B cell (primary cell): ENCODE data around the gene TTYH1. TPM values are rescaled to one million over a fixed set of nuclear protein-coding genes. Genes with fewer than 3 reads are reported as not detected.
"Not testable (repeated sequence)": the region's sequence is repeated elsewhere in the genome, so short reads cannot be mapped to it uniquely, and the experiment has no call there.

Source experiments
- ATAC-seq: fragments of 200-7000 bp; cut with Tn5 transposase; one replicate; pipeline ENCODE4 v1.10.0; 2021; ENCODE audit warnings: low read depth, mild to moderate bottlenecking, moderate number of reproducible peaks, moderate library complexity
- CTCF ChIA-PET: fragments of 350-600 bp; sonication (Branson Sonifier 250); formaldehyde crosslinking; loops from one replicate; lab custom pipeline; 2021; ENCODE audit warnings: antibody characterized with exemption, inconsistent platforms; lab: Charles Lee
- POLR2A ChIA-PET: fragments of 350-600 bp; sonication (Branson Sonifier 250); formaldehyde crosslinking; loops from one replicate; lab custom pipeline; 2021; ENCODE audit warnings: antibody characterized with exemption; lab: Charles Lee
- DNase-seq: peaks from one replicate; pipeline ENCODE4 v3.0.0; 2013
- H2AFZ ChIP-seq: 2 replicates; pipeline ENCODE4 v1.6.1; 2012; ENCODE audit warnings: mild to moderate bottlenecking, low read depth, low read length; ENCODE audit not compliant: insufficient read depth, poor library complexity, severe bottlenecking
- H3K27ac ChIP-seq, 2 donors: 1 replicate in 1 of 2; 2 replicates in 1 of 2; pipeline ENCODE4 v1.5.1; 2012 to 2013; ENCODE audit warnings: low read length in 2 of 2, mild to moderate bottlenecking in 2 of 2, moderate library complexity in 1 of 2
- H3K27me3 ChIP-seq, 4 experiments: fragments of 200-600 bp in 1 of 4; sonication (generic) in 1 of 4; replicated peaks in 1 of 4; 1 replicate in 2 of 4; 2 replicates in 2 of 4; pipeline versions ENCODE4 v1.6.1 to v1.7.0; 2013 to 2016; ENCODE audit warnings: low read length in 3 of 4, mild to moderate bottlenecking in 2 of 4, mixed read lengths in 1 of 4, moderate library complexity in 1 of 4; ENCODE audit not compliant: insufficient read depth in 4 of 4, control insufficient read depth in 3 of 4; ENCODE audit errors: control extremely low read depth in 1 of 4
- H3K36me3 ChIP-seq, 2 experiments: replicated peaks in 1 of 2; 1 replicate in 1 of 2; 2 replicates in 1 of 2; pipeline versions ENCODE4 v1.6.1 to v1.7.1; 2013; ENCODE audit warnings: low read length in 1 of 2; ENCODE audit not compliant: insufficient read depth in 2 of 2, control insufficient read depth in 1 of 2; ENCODE audit errors: control extremely low read depth in 1 of 2, extremely low read depth in 1 of 2
- H3K4me1 ChIP-seq, 2 donors: fragments of 200-600 bp in 1 of 2; sonication (generic) in 1 of 2; 1 replicate in 1 of 2; 2 replicates in 1 of 2; pipeline versions ENCODE4 v1.5.1 to v1.6.1; 2013 to 2017; ENCODE audit warnings: low read length in 2 of 2; ENCODE audit not compliant: control insufficient read depth in 2 of 2, insufficient read depth in 2 of 2
- H3K4me2 ChIP-seq: replicated peaks from 2 replicates; pipeline ENCODE3; 2012; ENCODE audit warnings: mild to moderate bottlenecking, low read depth, low read length; ENCODE audit not compliant: poor library complexity, severe bottlenecking
- H3K4me3 ChIP-seq, 5 experiments: fragments of 200-600 bp in 1 of 5; sonication (generic) in 1 of 5; 1 replicate in 3 of 5; 2 replicates in 2 of 5; pipeline versions ENCODE4 v1.5.1 to v1.7.0; 2011 to 2016; ENCODE audit warnings: low read length in 4 of 5, mild to moderate bottlenecking in 4 of 5, low read depth in 2 of 5, control low read depth in 1 of 5, moderate library complexity in 1 of 5; ENCODE audit not compliant: insufficient read depth in 1 of 5; ENCODE audit errors: control extremely low read depth in 1 of 5, extremely low read depth in 1 of 5
- H3K79me2 ChIP-seq: fragments of 200-600 bp; sonication (generic); one replicate; pipeline ENCODE4 v1.6.0; 2016; ENCODE audit warnings: low read length; ENCODE audit not compliant: control insufficient read depth, insufficient read depth
- H3K9ac ChIP-seq: fragments of 200-600 bp; sonication (generic); 2 replicates; pipeline ENCODE4 v1.6.1; 2017; ENCODE audit warnings: mild to moderate bottlenecking, low read length, moderate library complexity
- H3K9me3 ChIP-seq, 3 donors: one replicate each; pipeline versions ENCODE4 v1.6.1 to v1.7.1; 2013; ENCODE audit warnings: low read length in 2 of 3; ENCODE audit not compliant: control insufficient read depth in 2 of 3, insufficient read depth in 1 of 3; ENCODE audit errors: control extremely low read depth in 1 of 3
- H4K20me1 ChIP-seq: 2 replicates; pipeline ENCODE4 v1.6.0; 2012; ENCODE audit warnings: mild to moderate bottlenecking, low read length; ENCODE audit not compliant: insufficient read depth, control insufficient read depth, poor library complexity, severe bottlenecking
- H3K27ac Mint-ChIP-seq: one replicate; pipeline ENCODE4 v1.8.0; 2021; ENCODE audit warnings: mixed read lengths
- H3K27me3 Mint-ChIP-seq: one replicate; pipeline ENCODE4 v1.8.0; 2021; ENCODE audit warnings: mixed read lengths
- H3K4me1 Mint-ChIP-seq: one replicate; pipeline ENCODE4 v1.8.0; 2021; ENCODE audit warnings: mixed read lengths
- H3K4me3 Mint-ChIP-seq: one replicate; pipeline ENCODE4 v1.8.0; 2021; ENCODE audit warnings: mixed read lengths
- H3K9me3 Mint-ChIP-seq: one replicate; pipeline ENCODE4 v1.8.0; 2022; ENCODE audit warnings: mixed read lengths; ENCODE audit not compliant: insufficient read depth
- CTCF ChIP-seq: fragments of 200-600 bp; IDR thresholded peaks from one replicate; pipeline ENCODE4 v1.8.0; 2022; ENCODE audit warnings: antibody characterized with exemption, mild to moderate bottlenecking
- EZH2 ChIP-seq: IDR thresholded peaks from 2 replicates; pipeline ENCODE4 v1.6.1; 2012; ENCODE audit warnings: borderline replicate concordance, low read depth, mild to moderate bottlenecking, moderate library complexity, low read length; ENCODE audit not compliant: insufficient read depth, poor library complexity, severe bottlenecking
- WGBS: methylation state at CpG from one replicate; pipeline ENCODE4 v1.1.5; 2013; ENCODE audit warnings: missing lambda C conversion rate; ENCODE audit not compliant: insufficient coverage; 5-methylcytosine and 5-hydroxymethylcytosine counted together
- intact Hi-C: fragments of 100-400 bp; cut with micrococcal nuclease; formaldehyde crosslinking; loops from one replicate; pipeline ENCODE4 v1.10.0; 2022
- polyA minus RNA-seq: library from RNA; depleted of rRNA, polyadenylated mRNA; stranded (reverse); fragments of >200 nt; gene quantifications from 2 replicates; pipeline ENCODE4 v1.2.3, GENCODE V29; 2012
- polyA plus RNA-seq: library from polyadenylated mRNA; depleted of rRNA; stranded (reverse); fragments of >200 nt; gene quantifications from 2 replicates; pipeline ENCODE4 v1.2.3, GENCODE V29; 2012
- total RNA-seq, 2 donors: library from RNA; stranded (reverse); fragments of 120-200 nt in 1 of 2; gene quantifications; 1 replicate in 1 of 2; 2 replicates in 1 of 2; pipeline versions ENCODE4 v1.2.3 to v1.2.4, GENCODE V29; 2013 to 2022

Gene TTYH1
- not detected in 2 replicates for total RNA-seq
- 0.16 TPM for total RNA-seq (2013)
- not detected in 2 replicates for polyA plus RNA-seq
- polyA minus RNA-seq = not detected in 2 replicates

GRCh38 chr19:54415208-54415900 is at the start of gene TTYH1:
TTYH1 (plus strand) TSS chr19:54415464; CDS start chr19:54415553, 89 bp downstream.
- Mint-ChIP-seq H3K4me1 (peaks cover 12% of the 10 kb centered on the region), H3K9me3 (no peaks in the 10 kb centered on the region), H3K27me3 (peaks cover 56% of the 10 kb centered on the region), H3K27ac (no peak within 1 kb of the TSS), H3K4me3 (no peak within 1 kb of the TSS)
- intact Hi-C loops = no loop called here
- H4K20me1 ChIP-seq = no peaks in the 10 kb centered on the region
- H3K79me2 ChIP-seq = no peaks in the 10 kb centered on the region
- no peak within 1 kb of the TSS for H3K4me3 ChIP-seq
- H3K36me3 ChIP-seq = no peaks in the 10 kb centered on the region
- no peak for TF ChIP-seq EZH2
- peak; percentile 66 for TF ChIP-seq CTCF
- peaks cover 14 to 33% of the 10 kb centered on the region in 2 donors for H3K4me1 ChIP-seq
- ATAC-seq (no peak), DNase-seq (peak; percentile 48)
- H3K27me3 ChIP-seq = peaks cover 0 to 71% (median 31%) of the 10 kb centered on the region in 4 experiments
- no peak within 1 kb of the TSS for H3K9ac ChIP-seq
- CTCF ChIA-PET = interaction anchor here (1.1 to 1.3 kb wide), 2 partner anchors 33 to 62 kb away, joined by 3 read pairs; partner anchors contain the start of gene LENG8
- H3K9me3 ChIP-seq = peaks cover 0 to 16% (median 0%) of the 10 kb centered on the region in 3 donors
- H3K4me2 ChIP-seq = peak within 1 kb of the TSS; percentile 42
- WGBS = 3% methylated on average over 48 of the region's 68 CpGs
- H2AFZ ChIP-seq = no peak within 1 kb of the TSS
- H3K27ac ChIP-seq = no peak within 1 kb of the TSS
- POLR2A ChIA-PET = no interaction called here

- H3K27ac ChIP-seq = peak overlapping the region in 1 of 2 donors; percentile 74
- H3K4me1 ChIP-seq = peaks cover 55 to 74% of the 10 kb centered on the region in 2 donors
- H2AFZ ChIP-seq, H3K36me3 ChIP-seq, H3K27me3 Mint-ChIP-seq, H4K20me1 ChIP-seq, H3K9me3 Mint-ChIP-seq, H3K27me3 ChIP-seq, H3K9me3 ChIP-seq, DNase-seq, H3K9ac ChIP-seq, ATAC-seq: not testable (repeated sequence)
- H3K4me3 ChIP-seq = peak overlapping the region in 1 of 5 experiments; percentile 19
- H3K79me2 ChIP-seq = peaks cover 71% of the 10 kb centered on the region
- CTCF ChIA-PET = interaction anchor here (0.7 to 2.6 kb wide), 5 partner anchors 11 to 83 kb away, joined by 3 to 28 read pairs (median 3); no protein-coding TSS in a partner anchor
- intact Hi-C loops = loop anchor here (1.0 kb wide), 1 partner anchor 13 kb away; no protein-coding TSS in a partner anchor
- Mint-ChIP-seq H3K4me3 (peak overlapping the region; percentile 63), H3K27ac (peak overlapping the region; percentile 70), H3K4me1 (peaks cover 83% of the 10 kb centered on the region)
- WGBS = 82% methylated on average over 6 of the region's 13 CpGs
- H3K4me2 ChIP-seq = peak overlapping the region; percentile 78
- POLR2A ChIA-PET = interaction anchor here (1.9 kb wide), 1 partner anchor 22 kb away, joined by 12 read pairs; no protein-coding TSS in a partner anchor
Observed at GRCh38 chr19:54365798-54366197, 49.5 kb upstream of the TTYH1 start.
